HG03060 (cell line): Measurements from ENCODE around the gene PROS1.
"Not testable (repeated sequence)": the region's sequence is repeated elsewhere in the genome, so short reads cannot be mapped to it uniquely, and the experiment has no call there.

Experiments
- ATAC-seq: cut with Tn5 transposase; IDR thresholded peaks from one replicate; pipeline ENCODE4 v1.9.1; 2021; ENCODE audit warnings: low read depth, moderate number of reproducible peaks; ENCODE audit not compliant: unreplicated experiment

Gene PROS1

GRCh38 chr3:93906245-93906644, 67.5 kb downstream of the PROS1 start:
- ATAC-seq = no peak

- no peak for ATAC-seq
Observed at GRCh38 chr3:93904568-93904967, 69.1 kb downstream of the PROS1 start.

GRCh38 chr3:93878250-93879017, 95.3 kb downstream of the PROS1 start:
- ATAC-seq = not testable (repeated sequence)

GRCh38 chr3:93877427-93877826, 96.3 kb downstream of the PROS1 start:
- ATAC-seq = not testable (repeated sequence)

GRCh38 chr3:93873412-93873811, 100.3 kb downstream of the PROS1 start:
- ATAC-seq = not testable (repeated sequence)

GRCh38 chr3:93867425-93867824, 106.3 kb downstream of the PROS1 start:
- ATAC-seq = no peak

GRCh38 chr3:93861017-93861416, 112.7 kb downstream of the PROS1 start:
- ATAC-seq = no peak

- ATAC-seq = no peak
Observed at GRCh38 chr3:93855401-93855800, 118.3 kb downstream of the PROS1 start.

GRCh38 chr3:93852228-93852627, 121.5 kb downstream of the PROS1 start:
- not testable (repeated sequence) for ATAC-seq

GRCh38 chr3:93843981-93844380, 129.7 kb downstream of the PROS1 start:
- ATAC-seq = no peak

- not testable (repeated sequence) for ATAC-seq
Observed at GRCh38 chr3:93839193-93839592, 134.5 kb downstream of the PROS1 start.
